Measurements from ENCODE around the gene OR56A5.

OR56A5 gene

GRCh38 chr11:5933116-5933515 is 35.2 kb downstream of the OR56A5 start:
- in situ Hi-C loops (cut with MboI; ENCODE audit: low sequenced_read_pairs), result no loop called here

GRCh38 chr11:5932671-5933070 is 35.6 kb downstream of the OR56A5 start:
- in situ Hi-C loops (cut with MboI; ENCODE audit: low sequenced_read_pairs), result no loop called here

GRCh38 chr11:5931061-5931460 is 37.2 kb downstream of the OR56A5 start:
- in situ Hi-C loops (cut with MboI; ENCODE audit: low sequenced_read_pairs), result no loop called here

- in situ Hi-C loops (cut with MboI; ENCODE audit: low sequenced_read_pairs), result no loop called here
Measured at GRCh38 chr11:5930614-5931013, 37.7 kb downstream of the OR56A5 start.

- in situ Hi-C loops (cut with MboI; ENCODE audit: low sequenced_read_pairs), result no loop called here
Measured at GRCh38 chr11:5929571-5930368, 38.5 kb downstream of the OR56A5 start.

- in situ Hi-C loops (cut with MboI; ENCODE audit: low sequenced_read_pairs), result no loop called here
Measured at GRCh38 chr11:5928811-5929210, 39.5 kb downstream of the OR56A5 start.

GRCh38 chr11:5928271-5928670 is 40.0 kb downstream of the OR56A5 start:
- in situ Hi-C loops (cut with MboI; ENCODE audit: low sequenced_read_pairs), result no loop called here

- in situ Hi-C loops (cut with MboI; ENCODE audit: low sequenced_read_pairs), result no loop called here
Measured at GRCh38 chr11:5923794-5924193, 44.5 kb downstream of the OR56A5 start.

GRCh38 chr11:5923427-5923776 is 44.9 kb downstream of the OR56A5 start:
- in situ Hi-C loops (cut with MboI; ENCODE audit: low sequenced_read_pairs), result no loop called here

- in situ Hi-C loops (cut with MboI; ENCODE audit: low sequenced_read_pairs), result no loop called here
Measured at GRCh38 chr11:5922749-5923426, 45.4 kb downstream of the OR56A5 start.

Measured in HL-60/S4 treated with retinoic acid at 250 ng/mL for 4 days and 3 days (cell line).